SK-N-SH treated with all-trans-retinoic acid at 6 μM for 48 hours (cell line): ENCODE results near the gene GRIN2D.

Experiments used
- ATAC-seq: fragments of 200-7000 bp; cut with Tn5 transposase; 3 replicates; pipeline ENCODE4 v1.9.1; 2020; ENCODE audit warnings: mild to moderate bottlenecking, moderate library complexity
- ARNTL ChIP-seq: fragments of 450-650 bp; formaldehyde crosslinking; IDR thresholded peaks from 2 replicates; pipeline ENCODE4 v1.5.0; 2020; ENCODE audit warnings: low read depth, mild to moderate bottlenecking, moderate library complexity, borderline replicate concordance
- BACH2 ChIP-seq: fragments of 250-450 bp; sonication (Bioruptor Pico); IDR thresholded peaks from 2 replicates; pipeline ENCODE4 v1.9.0; 2021; ENCODE audit warnings: mild to moderate bottlenecking, borderline replicate concordance
- CREB5 ChIP-seq: fragments of 250-450 bp; sonication (Bioruptor Pico); IDR thresholded peaks from 2 replicates; pipeline ENCODE4 v1.5.1; 2020; ENCODE audit warnings: low read depth, mild to moderate bottlenecking, moderate library complexity
- CSDC2 ChIP-seq: fragments of 250-450 bp; sonication (Bioruptor Pico); IDR thresholded peaks from 2 replicates; pipeline ENCODE4 v1.5.0; 2020; ENCODE audit warnings: mild to moderate bottlenecking, moderate library complexity
- CSRNP3 ChIP-seq: fragments of 250-450 bp; sonication (Bioruptor Pico); IDR thresholded peaks from 2 replicates; pipeline ENCODE4 v1.5.1; 2021; ENCODE audit warnings: mild to moderate bottlenecking, moderate library complexity
- ESRRG ChIP-seq: fragments of 250-450 bp; sonication (Bioruptor Pico); IDR thresholded peaks from 2 replicates; pipeline ENCODE4 v1.6.1; 2021; ENCODE audit warnings: mild to moderate bottlenecking
- GLIS3 ChIP-seq: fragments of 250-450 bp; sonication (Bioruptor Pico); IDR thresholded peaks from 2 replicates; pipeline ENCODE4 v1.5.0; 2020; ENCODE audit warnings: mild to moderate bottlenecking, moderate library complexity
- ISL1 ChIP-seq: fragments of 250-450 bp; sonication (Bioruptor Pico); IDR thresholded peaks from 2 replicates; pipeline ENCODE4 v2.1.2; 2022; ENCODE audit warnings: mild to moderate bottlenecking, moderate library complexity
- OSR1 ChIP-seq: fragments of 250-450 bp; sonication (Bioruptor Pico); IDR thresholded peaks from 2 replicates; pipeline ENCODE4 v1.8.0; 2022; ENCODE audit warnings: moderate library complexity, mild to moderate bottlenecking, inconsistent platforms
- PATZ1 ChIP-seq: fragments of 250-450 bp; sonication (Bioruptor Pico); IDR thresholded peaks from 2 replicates; pipeline ENCODE4 v1.8.0; 2020; ENCODE audit warnings: mild to moderate bottlenecking, moderate library complexity, borderline replicate concordance
- POU6F1 ChIP-seq: fragments of 250-450 bp; sonication (Bioruptor Pico); IDR thresholded peaks from 2 replicates; pipeline ENCODE4 v1.8.0; 2021; ENCODE audit warnings: low read depth, mild to moderate bottlenecking, moderate library complexity, borderline replicate concordance
- PPARA ChIP-seq: fragments of 250-450 bp; sonication (Bioruptor Pico); IDR thresholded peaks from 2 replicates; pipeline ENCODE4 v1.5.0; 2020; ENCODE audit warnings: mild to moderate bottlenecking, borderline replicate concordance
- SNAI2 ChIP-seq: fragments of 250-450 bp; sonication (Bioruptor Pico); IDR thresholded peaks from 2 replicates; pipeline ENCODE4 v1.5.0; 2020; ENCODE audit warnings: mild to moderate bottlenecking, moderate library complexity
- TCF4 ChIP-seq: fragments of 250-450 bp; sonication (Bioruptor Pico); IDR thresholded peaks from 2 replicates; pipeline ENCODE4 v1.8.0; 2021; ENCODE audit warnings: mild to moderate bottlenecking, moderate library complexity, borderline replicate concordance
- TOX ChIP-seq: fragments of 250-450 bp; sonication (Bioruptor Pico); IDR thresholded peaks from 2 replicates; pipeline ENCODE4 v1.8.0; 2021; ENCODE audit warnings: mild to moderate bottlenecking, moderate library complexity, borderline replicate concordance
- TSHZ2 ChIP-seq: fragments of 250-450 bp; sonication (Bioruptor Pico); IDR thresholded peaks from 2 replicates; pipeline ENCODE4 v1.5.0; 2020; ENCODE audit warnings: mild to moderate bottlenecking, moderate library complexity
- ZC3H10 ChIP-seq: fragments of 250-450 bp; sonication (Bioruptor Pico); IDR thresholded peaks from 2 replicates; pipeline ENCODE4 v1.5.1; 2021; ENCODE audit warnings: mild to moderate bottlenecking, moderate library complexity
- ZFP3 ChIP-seq: fragments of 250-450 bp; sonication (Bioruptor Pico); IDR thresholded peaks from 2 replicates; pipeline ENCODE4 v1.5.0; 2020; ENCODE audit warnings: mild to moderate bottlenecking, moderate library complexity
- ZFP30 ChIP-seq: fragments of 450-650 bp; formaldehyde crosslinking; IDR thresholded peaks from 2 replicates; pipeline ENCODE4 v1.5.0; 2022; ENCODE audit warnings: mild to moderate bottlenecking, moderate library complexity
- ZNF565 ChIP-seq: fragments of 450-650 bp; formaldehyde crosslinking; conservative IDR thresholded peaks from 2 replicates; pipeline ENCODE4 v1.5.0; 2020; ENCODE audit warnings: low read depth, mild to moderate bottlenecking, moderate library complexity
- ZNF70 ChIP-seq: fragments of 450-650 bp; formaldehyde crosslinking; IDR thresholded peaks from 2 replicates; pipeline ENCODE4 v1.5.0; 2020; ENCODE audit warnings: mild to moderate bottlenecking, moderate library complexity
- ZNF8 ChIP-seq: fragments of 450-650 bp; formaldehyde crosslinking; IDR thresholded peaks from 2 replicates; pipeline ENCODE4 v1.5.0; 2020; ENCODE audit warnings: mild to moderate bottlenecking, moderate library complexity

GRIN2D gene

GRCh38 chr19:48428670-48429069, 35.2 kb downstream of the GRIN2D start (continued):
- TF ChIP-seq SNAI2 (no peak), TCF4 (CRISPR knock-in tag) (no peak), ZFP3 (no peak), TOX (CRISPR knock-in tag) (no peak)

GRCh38 chr19:48433337-48433736, 39.9 kb downstream of the GRIN2D start:
- no peak for ATAC-seq
- TF ChIP-seq ZNF70 (CRISPR knock-in tag) (no peak), ZFP30 (no peak), PPARA (CRISPR knock-in tag) (no peak), OSR1 (CRISPR knock-in tag) (no peak), ZC3H10 (CRISPR knock-in tag) (no peak), ZNF565 (CRISPR knock-in tag) (no peak)

- TF ChIP-seq CSRNP3 (CRISPR knock-in tag): no peak
- no peak for TF ChIP-seq ZNF70 (CRISPR knock-in tag)
- TF ChIP-seq ZNF565 (CRISPR knock-in tag): no peak
- no peak for TF ChIP-seq BACH2 (CRISPR knock-in tag)
- no peak for TF ChIP-seq ISL1 (CRISPR knock-in tag)
- TF ChIP-seq ZC3H10 (CRISPR knock-in tag): no peak
- TF ChIP-seq ARNTL (CRISPR knock-in tag): no peak
- no peak for TF ChIP-seq POU6F1 (CRISPR knock-in tag)
- TF ChIP-seq CSDC2 (CRISPR knock-in tag): no peak
- TF ChIP-seq ESRRG (CRISPR knock-in tag): no peak
- no peak for TF ChIP-seq PPARA (CRISPR knock-in tag)
- no peak for TF ChIP-seq ZNF8 (CRISPR knock-in tag)
- no peak for ATAC-seq
These were observed 43.1 kb downstream of the GRIN2D start for GRCh38 chr19:48436586-48436985.

- TF ChIP-seq GLIS3 (CRISPR knock-in tag): no peak
- no peak for TF ChIP-seq ZFP3
- TF ChIP-seq ZFP30: no peak
- TF ChIP-seq ESRRG (CRISPR knock-in tag): no peak
- no peak for TF ChIP-seq TCF4 (CRISPR knock-in tag)
- TF ChIP-seq ZC3H10 (CRISPR knock-in tag): no peak
- TF ChIP-seq CSRNP3 (CRISPR knock-in tag): no peak
- TF ChIP-seq OSR1 (CRISPR knock-in tag): no peak
- TF ChIP-seq POU6F1 (CRISPR knock-in tag): no peak
- TF ChIP-seq ZNF70 (CRISPR knock-in tag): no peak
- TF ChIP-seq TSHZ2: no peak
- no peak for TF ChIP-seq ARNTL (CRISPR knock-in tag)
- TF ChIP-seq CREB5 (CRISPR knock-in tag): no peak
- TF ChIP-seq SNAI2: no peak
- TF ChIP-seq BACH2 (CRISPR knock-in tag): no peak
- no peak for TF ChIP-seq PATZ1 (CRISPR knock-in tag)
- no peak for TF ChIP-seq ZNF565 (CRISPR knock-in tag)
- no peak for ATAC-seq
These were observed 48.0 kb downstream of the GRIN2D start for GRCh38 chr19:48441360-48442050.
